HepG2 (cell line): ENCODE results near the gene SEPHS1. TPM values are rescaled to one million over a fixed set of nuclear protein-coding genes. Genes with fewer than 3 reads are reported as not detected.

Experiments
- SP140L ChIP-seq: sonication (generic); formaldehyde crosslinking; IDR thresholded peaks from 2 replicates; pipeline ENCODE4 v1.4.0; 2020; ENCODE audit warnings: missing genetic modification reagents, borderline replicate concordance
- SSRP1 ChIP-seq: IDR thresholded peaks from 2 replicates; pipeline ENCODE4 v1.6.1; 2016; ENCODE audit warnings: control low read depth
- ZNF547 ChIP-seq: sonication (generic); formaldehyde crosslinking; IDR thresholded peaks from 2 replicates; pipeline ENCODE4 v1.5.1; 2020; ENCODE audit warnings: mild to moderate bottlenecking, missing genetic modification reagents
- ZNF616 ChIP-seq: sonication (generic); formaldehyde crosslinking; IDR thresholded peaks from 2 replicates; pipeline ENCODE4 v1.5.0; 2020; ENCODE audit warnings: low read depth, mild to moderate bottlenecking, missing genetic modification reagents
- ZNF782 ChIP-seq: sonication (generic); formaldehyde crosslinking; IDR thresholded peaks from 2 replicates; pipeline ENCODE4 v1.4.0; 2020; ENCODE audit warnings: missing genetic modification reagents, mild to moderate bottlenecking, borderline replicate concordance
- polyA plus RNA-seq, 8 experiments: library from polyadenylated mRNA; depleted of rRNA in 3 of 8; stranded (reverse) in 7 of 8; unstranded in 1 of 8; fragments of >200 nt; fragmentation: Illumina TruSeq in 4 of 8; extraction: Trizol in 4 of 8; gene quantifications; 2 replicates each; pipeline versions ENCODE4 v1.2.1 to v1.2.3, GENCODE V29; 2011 to 2016; ENCODE audit warnings: low read depth in 4 of 8, missing spikeins in 1 of 8, mixed read lengths in 1 of 8; ENCODE audit not compliant: insufficient read depth in 1 of 8
- total RNA-seq, 5 experiments: library from RNA; depleted of rRNA; stranded (reverse); fragments of >200 nt; fragmentation: Illumina TruSeq; extraction: Trizol; gene quantifications; 2 replicates each; pipeline ENCODE4 v1.2.3, GENCODE V29; 2016; ENCODE audit warnings: low read depth in 1 of 5
- TF ChIP-seq, protein P1 (sequence below), 2 experiments: sonication (generic) in 1 of 2; formaldehyde crosslinking in 1 of 2; IDR thresholded peaks; 2 replicates each; pipeline versions ENCODE4 v1.4.0 to v1.6.1; 2016 to 2020; ENCODE audit warnings: borderline replicate concordance in 1 of 2, low read depth in 1 of 2, mild to moderate bottlenecking in 1 of 2, missing genetic modification reagents in 1 of 2
- TF ChIP-seq, protein P2 (sequence below): sonication (generic); formaldehyde crosslinking; IDR thresholded peaks from 2 replicates; pipeline ENCODE4 v1.8.1; 2022; ENCODE audit warnings: low read depth, mild to moderate bottlenecking, missing genetic modification reagents
- TF ChIP-seq, protein P3 (sequence below): sonication (generic); formaldehyde crosslinking; IDR thresholded peaks from 2 replicates; pipeline ENCODE4 v1.8.1; 2023; ENCODE audit warnings: missing genetic modification reagents, inconsistent platforms, borderline replicate concordance

Gene SEPHS1
- total and polyA plus RNA-seq, 2 of the 13 experiments (the other 11 are each of a cell fraction or from before 2014, with no cell fraction given) = 57.8 to 61.5 TPM

GRCh38 chr10:13319166-13319565, 28.9 kb downstream of the SEPHS1 start (continued):
- TF ChIP-seq, protein P1, sequence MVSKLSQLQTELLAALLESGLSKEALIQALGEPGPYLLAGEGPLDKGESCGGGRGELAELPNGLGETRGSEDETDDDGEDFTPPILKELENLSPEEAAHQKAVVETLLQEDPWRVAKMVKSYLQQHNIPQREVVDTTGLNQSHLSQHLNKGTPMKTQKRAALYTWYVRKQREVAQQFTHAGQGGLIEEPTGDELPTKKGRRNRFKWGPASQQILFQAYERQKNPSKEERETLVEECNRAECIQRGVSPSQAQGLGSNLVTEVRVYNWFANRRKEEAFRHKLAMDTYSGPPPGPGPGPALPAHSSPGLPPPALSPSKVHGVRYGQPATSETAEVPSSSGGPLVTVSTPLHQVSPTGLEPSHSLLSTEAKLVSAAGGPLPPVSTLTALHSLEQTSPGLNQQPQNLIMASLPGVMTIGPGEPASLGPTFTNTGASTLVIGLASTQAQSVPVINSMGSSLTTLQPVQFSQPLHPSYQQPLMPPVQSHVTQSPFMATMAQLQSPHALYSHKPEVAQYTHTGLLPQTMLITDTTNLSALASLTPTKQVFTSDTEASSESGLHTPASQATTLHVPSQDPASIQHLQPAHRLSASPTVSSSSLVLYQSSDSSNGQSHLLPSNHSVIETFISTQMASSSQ (IDR thresholded peaks at IDR 0.05; ENCODE audit: low read depth) = no peak
- TF ChIP-seq, protein P1 (CRISPR knock-in tag; IDR thresholded peaks at IDR 0.05; ENCODE audit: borderline replicate concordance) = no peak
- TF ChIP-seq ZNF616 (CRISPR knock-in tag) (no peak), SSRP1 (CRISPR knock-in tag) (no peak), ZNF782 (no peak), ZNF547 (CRISPR knock-in tag) (no peak), SP140L (CRISPR knock-in tag) (no peak)
- TF ChIP-seq, protein P2, sequence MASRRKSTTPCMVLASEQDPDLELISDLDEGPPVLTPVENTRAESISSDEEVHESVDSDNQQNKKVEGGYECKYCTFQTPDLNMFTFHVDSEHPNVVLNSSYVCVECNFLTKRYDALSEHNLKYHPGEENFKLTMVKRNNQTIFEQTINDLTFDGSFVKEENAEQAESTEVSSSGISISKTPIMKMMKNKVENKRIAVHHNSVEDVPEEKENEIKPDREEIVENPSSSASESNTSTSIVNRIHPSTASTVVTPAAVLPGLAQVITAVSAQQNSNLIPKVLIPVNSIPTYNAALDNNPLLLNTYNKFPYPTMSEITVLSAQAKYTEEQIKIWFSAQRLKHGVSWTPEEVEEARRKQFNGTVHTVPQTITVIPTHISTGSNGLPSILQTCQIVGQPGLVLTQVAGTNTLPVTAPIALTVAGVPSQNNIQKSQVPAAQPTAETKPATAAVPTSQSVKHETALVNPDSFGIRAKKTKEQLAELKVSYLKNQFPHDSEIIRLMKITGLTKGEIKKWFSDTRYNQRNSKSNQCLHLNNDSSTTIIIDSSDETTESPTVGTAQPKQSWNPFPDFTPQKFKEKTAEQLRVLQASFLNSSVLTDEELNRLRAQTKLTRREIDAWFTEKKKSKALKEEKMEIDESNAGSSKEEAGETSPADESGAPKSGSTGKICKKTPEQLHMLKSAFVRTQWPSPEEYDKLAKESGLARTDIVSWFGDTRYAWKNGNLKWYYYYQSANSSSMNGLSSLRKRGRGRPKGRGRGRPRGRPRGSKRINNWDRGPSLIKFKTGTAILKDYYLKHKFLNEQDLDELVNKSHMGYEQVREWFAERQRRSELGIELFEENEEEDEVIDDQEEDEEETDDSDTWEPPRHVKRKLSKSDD (CRISPR knock-in tag) = no peak
- TF ChIP-seq, protein P3, sequence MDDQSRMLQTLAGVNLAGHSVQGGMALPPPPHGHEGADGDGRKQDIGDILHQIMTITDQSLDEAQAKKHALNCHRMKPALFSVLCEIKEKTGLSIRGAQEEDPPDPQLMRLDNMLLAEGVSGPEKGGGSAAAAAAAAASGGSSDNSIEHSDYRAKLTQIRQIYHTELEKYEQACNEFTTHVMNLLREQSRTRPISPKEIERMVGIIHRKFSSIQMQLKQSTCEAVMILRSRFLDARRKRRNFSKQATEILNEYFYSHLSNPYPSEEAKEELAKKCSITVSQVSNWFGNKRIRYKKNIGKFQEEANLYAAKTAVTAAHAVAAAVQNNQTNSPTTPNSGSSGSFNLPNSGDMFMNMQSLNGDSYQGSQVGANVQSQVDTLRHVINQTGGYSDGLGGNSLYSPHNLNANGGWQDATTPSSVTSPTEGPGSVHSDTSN (CRISPR knock-in tag) = no peak
